ENCODE data around the gene GPR84.
A peak's percentile ranks its signal among the peaks of the same experiment; 100 is the strongest.

The GPR84 gene

GRCh38 chr12:54373649-54374561 lies 9.6 kb upstream of the GPR84 start:
- no peak for DNase-seq

GRCh38 chr12:54372113-54372806 lies 8.0 kb upstream of the GPR84 start:
- DNase-seq: no peak

GRCh38 chr12:54371328-54372112 lies 7.2 kb upstream of the GPR84 start:
- DNase-seq: no peak

GRCh38 chr12:54370171-54370730 lies 6.0 kb upstream of the GPR84 start:
- DNase-seq: no peak

GRCh38 chr12:54369597-54370131 lies 5.4 kb upstream of the GPR84 start:
- DNase-seq: no peak

- DNase-seq: peak; percentile 94
Measured at GRCh38 chr12:54368709-54369596, 4.7 kb upstream of the GPR84 start.

GRCh38 chr12:54368025-54368708 lies 3.9 kb upstream of the GPR84 start:
- DNase-seq: no peak

- no peak for DNase-seq
Measured at GRCh38 chr12:54363618-54364017, 668 bp downstream of the GPR84 start.

GRCh38 chr12:54363047-54363446 lies 1.2 kb downstream of the GPR84 start:
- no peak for DNase-seq

GRCh38 chr12:54360717-54361456 lies 3.4 kb downstream of the GPR84 start:
- DNase-seq: peak; percentile 54

- no peak for DNase-seq
Measured at GRCh38 chr12:54359762-54360351, 4.4 kb downstream of the GPR84 start.

- DNase-seq: peak; percentile 90
Measured at GRCh38 chr12:54358945-54359761, 5.1 kb downstream of the GPR84 start.

- DNase-seq: peak; percentile 30
Measured at GRCh38 chr12:54358191-54358944, 5.9 kb downstream of the GPR84 start.

- no peak for DNase-seq
Measured at GRCh38 chr12:54357506-54358190, 6.6 kb downstream of the GPR84 start.

- no peak for DNase-seq
Measured at GRCh38 chr12:54356951-54357356, 7.3 kb downstream of the GPR84 start.

- no peak for DNase-seq
Measured at GRCh38 chr12:54356228-54356627, 8.1 kb downstream of the GPR84 start.

GRCh38 chr12:54355104-54355815 lies 9.0 kb downstream of the GPR84 start:
- DNase-seq: no peak
